Parathyroid adenoma (tissue), 2 donors: Measurements from ENCODE around the gene CAMK2G.

Experiments used
- H2AFZ ChIP-seq: fragments of 300-600 bp; sonication (generic); one replicate; pipeline ENCODE4 v1.7.0; 2017; ENCODE audit warnings: antibody characterized with exemption, mild to moderate bottlenecking
- H3K27ac ChIP-seq: fragments of 300-600 bp; sonication (generic); one replicate; pipeline ENCODE4 v1.7.0; 2017
- H3K27me3 ChIP-seq: fragments of 300-600 bp; sonication (generic); one replicate; pipeline ENCODE4 v1.7.0; 2017; ENCODE audit warnings: low read length; ENCODE audit not compliant: control insufficient read depth, insufficient read depth
- H3K36me3 ChIP-seq: fragments of 300-600 bp; sonication (generic); one replicate; pipeline ENCODE4 v1.7.0; 2017; ENCODE audit warnings: low read length; ENCODE audit not compliant: control insufficient read depth, insufficient read depth
- H3K4me1 ChIP-seq: fragments of 300-600 bp; sonication (generic); one replicate; pipeline ENCODE4 v1.7.0; 2017; ENCODE audit warnings: control low read depth
- H3K4me2 ChIP-seq: fragments of 300-600 bp; sonication (generic); one replicate; pipeline ENCODE4 v1.7.0; 2017; ENCODE audit warnings: low read length
- H3K4me3 ChIP-seq: fragments of 300-600 bp; sonication (generic); one replicate; pipeline ENCODE4 v1.7.0; 2017; ENCODE audit warnings: low read depth, low read length
- H3K79me2 ChIP-seq: fragments of 300-600 bp; sonication (generic); one replicate; pipeline ENCODE4 v1.7.0; 2017; ENCODE audit warnings: control low read depth
- H3K9ac ChIP-seq: fragments of 300-600 bp; sonication (generic); one replicate; pipeline ENCODE4 v1.7.0; 2017; ENCODE audit warnings: mild to moderate bottlenecking
- H3K9me3 ChIP-seq: fragments of 300-600 bp; sonication (generic); one replicate; pipeline ENCODE4 v1.7.0; 2017; ENCODE audit warnings: low read length; ENCODE audit not compliant: control insufficient read depth
- CTCF ChIP-seq: fragments of 300-600 bp; sonication (generic); IDR thresholded peaks from one replicate; pipeline ENCODE4 v1.7.0; 2017; ENCODE audit warnings: antibody characterized with exemption, mild to moderate bottlenecking
- donor health status: primary hyperparathyroidism.

Gene CAMK2G

GRCh38 chr10:73881221-73881919, 7.0 kb upstream of the CAMK2G start:
- Histone ChIP-seq H3K36me3 (no peaks in the 10 kb centered on the region), H3K27me3 (no peaks in the 10 kb centered on the region), H2AFZ (no peak overlapping the region), H3K9me3 (no peaks in the 10 kb centered on the region), H3K27ac (no peak overlapping the region), H3K4me2 (no peak overlapping the region), H3K4me1 (peaks cover 6% of the 10 kb centered on the region), H3K79me2 (no peaks in the 10 kb centered on the region), H3K4me3 (no peak overlapping the region), H3K9ac (no peak overlapping the region)
- no peak for TF ChIP-seq CTCF

- Histone ChIP-seq H3K79me2 (no peaks in the 10 kb centered on the region), H3K9ac (no peak overlapping the region), H3K27ac (no peak overlapping the region), H3K4me3 (no peak overlapping the region), H3K4me1 (peaks cover 3% of the 10 kb centered on the region), H2AFZ (peak overlapping the region; percentile 49), H3K9me3 (no peaks in the 10 kb centered on the region), H3K4me2 (no peak overlapping the region), H3K27me3 (no peaks in the 10 kb centered on the region), H3K36me3 (no peaks in the 10 kb centered on the region)
- peak; percentile 98 for TF ChIP-seq CTCF
These were observed 5.2 kb upstream of the CAMK2G start for GRCh38 chr10:73879296-73880173.

DNA sequence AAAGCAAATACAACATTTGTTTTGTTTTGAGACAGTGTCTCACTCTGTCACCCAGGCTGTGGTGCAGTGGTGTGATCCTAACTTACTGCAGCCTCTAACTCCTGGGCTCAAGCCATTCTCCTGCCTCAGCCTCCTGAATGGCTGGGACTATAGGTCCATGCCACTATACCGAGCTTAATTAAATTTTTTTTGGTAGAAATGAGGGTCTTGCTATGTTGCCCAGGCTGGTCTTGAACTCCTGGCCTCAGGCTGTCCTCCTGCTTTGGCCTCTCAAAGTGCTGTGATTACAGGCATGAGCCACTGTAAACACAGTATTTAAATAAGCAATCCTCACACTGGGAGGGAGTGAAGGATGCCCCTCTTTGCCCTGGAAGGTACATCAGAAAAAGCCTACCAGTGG, 4.0 kb upstream of the CAMK2G start:
- Histone ChIP-seq H3K9ac (no peak overlapping the region), H3K9me3 (no peaks in the 10 kb centered on the region), H3K4me3 (no peak overlapping the region), H3K27me3 (no peaks in the 10 kb centered on the region), H3K4me1 (peaks cover 3% of the 10 kb centered on the region), H3K36me3 (no peaks in the 10 kb centered on the region), H3K27ac (no peak overlapping the region), H3K79me2 (no peaks in the 10 kb centered on the region), H3K4me2 (no peak overlapping the region), H2AFZ (no peak overlapping the region)
- TF ChIP-seq CTCF = no peak

GRCh38 chr10:73877533-73878160, 3.3 kb upstream of the CAMK2G start:
- H3K27ac ChIP-seq = no peak overlapping the region
- no peaks in the 10 kb centered on the region for H3K36me3 ChIP-seq
- no peaks in the 10 kb centered on the region for H3K79me2 ChIP-seq
- H3K27me3 ChIP-seq = no peaks in the 10 kb centered on the region
- H3K9ac ChIP-seq = no peak overlapping the region
- H3K9me3 ChIP-seq = no peaks in the 10 kb centered on the region
- no peak overlapping the region for H2AFZ ChIP-seq
- H3K4me1 ChIP-seq = peaks cover 3% of the 10 kb centered on the region
- H3K4me2 ChIP-seq = no peak overlapping the region
- H3K4me3 ChIP-seq = no peak overlapping the region
- no peak for TF ChIP-seq CTCF
